Panc1 (cell line): ENCODE measurements around the gene SYNPR. TPM values are rescaled to one million over a fixed set of nuclear protein-coding genes. Genes with fewer than 3 reads are reported as not detected.

Experiments used
- ATAC-seq: fragments of 200-7000 bp; cut with Tn5 transposase; 2 replicates; pipeline ENCODE4 v1.9.1; 2020; ENCODE audit warnings: mild to moderate bottlenecking, moderate library complexity
- BruUV-seq: library from RNA; stranded (reverse); fragments of 400-500 nt; replicated peaks from 2 replicates; lab custom pipeline; 2021; lab: Mats Ljungman, UMichigan
- CTCF ChIA-PET: fragments of 300-600 bp; sonication (Branson Sonifier 250); formaldehyde crosslinking; loops from one replicate; lab custom pipeline; 2022; ENCODE audit warnings: antibody characterized with exemption; lab: Charles Lee
- POLR2A ChIA-PET: fragments of 300-600 bp; sonication (Branson Sonifier 250); formaldehyde crosslinking; loops from one replicate; lab custom pipeline; 2022; ENCODE audit warnings: antibody characterized with exemption; lab: Charles Lee
- DNase-seq: peaks from one replicate; pipeline ENCODE4 v3.0.0-alpha.2; 2010; ENCODE audit warnings: low read depth, low spot score
- H3K27ac ChIP-seq: 2 replicates; pipeline ENCODE4 v1.5.1; 2011; ENCODE audit warnings: mild to moderate bottlenecking, low read length, inconsistent platforms
- H3K27me3 ChIP-seq: fragments of 200-500 bp; sonication (Bioruptor generic); 2 replicates; pipeline ENCODE4 v1.6.0; 2014; ENCODE audit warnings: low read length, inconsistent platforms; ENCODE audit not compliant: control insufficient read depth, insufficient read depth
- H3K36me3 ChIP-seq: fragments of 200-500 bp; sonication (Bioruptor generic); 2 replicates; pipeline ENCODE4 v1.5.1; 2014; ENCODE audit warnings: inconsistent platforms, mild to moderate bottlenecking, low read length, moderate library complexity; ENCODE audit not compliant: control insufficient read depth, insufficient read depth
- H3K4me1 ChIP-seq: 2 replicates; pipeline ENCODE4 v1.5.1; 2011; ENCODE audit warnings: inconsistent platforms, mild to moderate bottlenecking, low read length, moderate library complexity; ENCODE audit not compliant: control insufficient read depth, insufficient read depth
- H3K4me3 ChIP-seq, 2 experiments: 2 replicates each; pipeline ENCODE4 v1.5.1; 2011 to 2012; ENCODE audit warnings: low read depth in 2 of 2, low read length in 2 of 2, mild to moderate bottlenecking in 2 of 2, inconsistent platforms in 1 of 2, moderate library complexity in 1 of 2
- H3K9me3 ChIP-seq: fragments of 200-500 bp; sonication (Bioruptor generic); 2 replicates; pipeline ENCODE4 v1.5.1; 2014; ENCODE audit warnings: low read depth, mild to moderate bottlenecking, inconsistent platforms, low read length, moderate library complexity; ENCODE audit not compliant: control insufficient read depth, insufficient read depth
- POLR2AphosphoS5 ChIP-seq: IDR thresholded peaks from 2 replicates; pipeline ENCODE4 v1.6.1; 2012; ENCODE audit warnings: mild to moderate bottlenecking, low read depth, low read length, moderate library complexity
- SIN3A ChIP-seq: IDR thresholded peaks from 2 replicates; pipeline ENCODE4 v1.6.1; 2012; ENCODE audit warnings: low read depth, mild to moderate bottlenecking, low read length, moderate library complexity, borderline replicate concordance; ENCODE audit not compliant: insufficient read depth
- TCF7L2 ChIP-seq: IDR thresholded peaks from 2 replicates; pipeline ENCODE4 v1.6.1; 2011; ENCODE audit warnings: mild to moderate bottlenecking, low read depth, low read length, inconsistent platforms
- in situ Hi-C: cut with HindIII; loops from 2 replicates; pipeline ENCODE4 v1.10.0; 2016; ENCODE audit warnings: low sequenced_read_pairs, low pct_unique_long_range_greater_than_20kb
- intact Hi-C: fragments of 100-400 bp; cut with micrococcal nuclease; formaldehyde crosslinking; loops from one replicate; pipeline ENCODE4 v1.10.0; 2022; ENCODE audit not compliant: unreplicated experiment
- total RNA-seq: library from RNA; stranded (reverse); gene quantifications from one replicate; pipeline ENCODE4 v1.2.1, GENCODE V29; 2021; ENCODE audit not compliant: unreplicated experiment
- TF ChIP-seq, protein P1 (sequence below), 2 experiments: IDR thresholded peaks; 2 replicates each; pipeline ENCODE4 v1.6.1; 2011 to 2012; ENCODE audit warnings: low read depth in 2 of 2, control low read depth in 1 of 2, low read length in 1 of 2, mild to moderate bottlenecking in 1 of 2, moderate library complexity in 1 of 2; ENCODE audit not compliant: insufficient read depth in 1 of 2
- TF ChIP-seq, protein P2 (sequence below): fragments of 450-650 bp; IDR thresholded peaks from 2 replicates; pipeline ENCODE4 v1.5.1; 2017; ENCODE audit warnings: mild to moderate bottlenecking

SYNPR gene
- total RNA-seq, 1 experiment from 2014 or later, result not detected

DNA sequence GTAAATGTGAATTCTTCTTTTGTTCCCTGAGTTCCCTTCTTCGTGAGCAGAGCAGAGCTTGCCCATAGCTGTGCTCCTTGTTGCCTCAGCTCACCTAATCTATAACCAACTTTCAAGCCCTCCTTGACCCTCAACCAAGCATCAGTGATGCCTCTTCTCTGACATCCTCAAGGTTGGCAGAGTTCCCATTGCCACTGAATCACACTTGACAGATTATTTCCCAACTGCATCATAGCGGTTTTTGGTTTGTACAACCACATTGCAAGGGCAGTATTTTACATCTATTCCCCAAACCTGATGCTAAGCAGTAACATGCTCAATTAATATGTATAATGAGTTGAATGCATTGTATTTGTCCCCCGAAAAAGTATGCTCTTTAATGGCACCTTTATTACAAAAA, 241.3 kb downstream of the SYNPR start:
- ChIA-PET POLR2A (no interaction called here), CTCF (no interaction called here)
- no peaks in the 10 kb centered on the region for H3K36me3 ChIP-seq
- ATAC-seq (no peak), DNase-seq (no peak)
- no TSS peak for BruUV-seq
- H3K4me1 ChIP-seq, result no peaks in the 10 kb centered on the region
- in situ Hi-C loops (no loop called here), intact Hi-C loops (no loop called here)
- H3K4me3 ChIP-seq, result no peak overlapping the region
- no peaks in the 10 kb centered on the region for H3K27me3 ChIP-seq
- no peak overlapping the region for H3K27ac ChIP-seq
- TF ChIP-seq, protein P1, sequence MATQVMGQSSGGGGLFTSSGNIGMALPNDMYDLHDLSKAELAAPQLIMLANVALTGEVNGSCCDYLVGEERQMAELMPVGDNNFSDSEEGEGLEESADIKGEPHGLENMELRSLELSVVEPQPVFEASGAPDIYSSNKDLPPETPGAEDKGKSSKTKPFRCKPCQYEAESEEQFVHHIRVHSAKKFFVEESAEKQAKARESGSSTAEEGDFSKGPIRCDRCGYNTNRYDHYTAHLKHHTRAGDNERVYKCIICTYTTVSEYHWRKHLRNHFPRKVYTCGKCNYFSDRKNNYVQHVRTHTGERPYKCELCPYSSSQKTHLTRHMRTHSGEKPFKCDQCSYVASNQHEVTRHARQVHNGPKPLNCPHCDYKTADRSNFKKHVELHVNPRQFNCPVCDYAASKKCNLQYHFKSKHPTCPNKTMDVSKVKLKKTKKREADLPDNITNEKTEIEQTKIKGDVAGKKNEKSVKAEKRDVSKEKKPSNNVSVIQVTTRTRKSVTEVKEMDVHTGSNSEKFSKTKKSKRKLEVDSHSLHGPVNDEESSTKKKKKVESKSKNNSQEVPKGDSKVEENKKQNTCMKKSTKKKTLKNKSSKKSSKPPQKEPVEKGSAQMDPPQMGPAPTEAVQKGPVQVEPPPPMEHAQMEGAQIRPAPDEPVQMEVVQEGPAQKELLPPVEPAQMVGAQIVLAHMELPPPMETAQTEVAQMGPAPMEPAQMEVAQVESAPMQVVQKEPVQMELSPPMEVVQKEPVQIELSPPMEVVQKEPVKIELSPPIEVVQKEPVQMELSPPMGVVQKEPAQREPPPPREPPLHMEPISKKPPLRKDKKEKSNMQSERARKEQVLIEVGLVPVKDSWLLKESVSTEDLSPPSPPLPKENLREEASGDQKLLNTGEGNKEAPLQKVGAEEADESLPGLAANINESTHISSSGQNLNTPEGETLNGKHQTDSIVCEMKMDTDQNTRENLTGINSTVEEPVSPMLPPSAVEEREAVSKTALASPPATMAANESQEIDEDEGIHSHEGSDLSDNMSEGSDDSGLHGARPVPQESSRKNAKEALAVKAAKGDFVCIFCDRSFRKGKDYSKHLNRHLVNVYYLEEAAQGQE (IDR thresholded peaks at IDR 0.05; ENCODE audit: insufficient read depth in 1 of 2, low read depth in 2 of 2, low read length in 1 of 2), result no peak
- TF ChIP-seq TCF7L2 (no peak), SIN3A (no peak), POLR2AphosphoS5 (no peak)
- TF ChIP-seq, protein P2, sequence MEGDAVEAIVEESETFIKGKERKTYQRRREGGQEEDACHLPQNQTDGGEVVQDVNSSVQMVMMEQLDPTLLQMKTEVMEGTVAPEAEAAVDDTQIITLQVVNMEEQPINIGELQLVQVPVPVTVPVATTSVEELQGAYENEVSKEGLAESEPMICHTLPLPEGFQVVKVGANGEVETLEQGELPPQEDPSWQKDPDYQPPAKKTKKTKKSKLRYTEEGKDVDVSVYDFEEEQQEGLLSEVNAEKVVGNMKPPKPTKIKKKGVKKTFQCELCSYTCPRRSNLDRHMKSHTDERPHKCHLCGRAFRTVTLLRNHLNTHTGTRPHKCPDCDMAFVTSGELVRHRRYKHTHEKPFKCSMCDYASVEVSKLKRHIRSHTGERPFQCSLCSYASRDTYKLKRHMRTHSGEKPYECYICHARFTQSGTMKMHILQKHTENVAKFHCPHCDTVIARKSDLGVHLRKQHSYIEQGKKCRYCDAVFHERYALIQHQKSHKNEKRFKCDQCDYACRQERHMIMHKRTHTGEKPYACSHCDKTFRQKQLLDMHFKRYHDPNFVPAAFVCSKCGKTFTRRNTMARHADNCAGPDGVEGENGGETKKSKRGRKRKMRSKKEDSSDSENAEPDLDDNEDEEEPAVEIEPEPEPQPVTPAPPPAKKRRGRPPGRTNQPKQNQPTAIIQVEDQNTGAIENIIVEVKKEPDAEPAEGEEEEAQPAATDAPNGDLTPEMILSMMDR, result no peak
- no peaks in the 10 kb centered on the region for H3K9me3 ChIP-seq

DNA sequence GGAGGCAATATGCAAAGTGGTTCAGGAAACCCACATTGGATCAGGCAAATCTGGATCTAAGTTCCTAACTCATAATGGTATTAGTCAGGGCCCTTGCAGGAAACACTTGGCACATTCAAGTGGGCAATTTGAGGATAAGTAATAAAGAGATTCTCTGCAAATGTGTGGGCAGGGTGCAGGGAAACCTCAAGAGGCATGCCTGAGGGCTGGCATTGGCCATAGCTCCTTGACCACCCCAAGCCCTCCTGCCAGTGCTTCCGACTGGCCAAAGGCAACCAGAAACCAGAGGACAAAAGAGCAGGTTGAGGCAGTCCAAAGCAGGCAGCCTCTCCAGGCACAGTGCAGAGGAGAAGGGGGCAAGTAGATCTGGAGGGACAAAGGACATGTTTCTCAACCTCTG, 243.5 kb downstream of the SYNPR start:
- intact Hi-C loops, result no loop called here
- CTCF ChIA-PET, result no interaction called here
- no TSS peak for BruUV-seq
- Histone ChIP-seq H3K27ac (no peak overlapping the region), H3K27me3 (no peaks in the 10 kb centered on the region), H3K36me3 (no peaks in the 10 kb centered on the region), H3K9me3 (no peaks in the 10 kb centered on the region), H3K4me1 (no peaks in the 10 kb centered on the region), H3K4me3 (no peak overlapping the region)
- TF ChIP-seq, protein P1 (IDR thresholded peaks at IDR 0.05; ENCODE audit: insufficient read depth in 1 of 2, low read depth in 2 of 2, low read length in 1 of 2), result no peak
- TF ChIP-seq, protein P2, result no peak
- TF ChIP-seq TCF7L2 (no peak), SIN3A (no peak), POLR2AphosphoS5 (no peak)
- DNase-seq (no peak), ATAC-seq (no peak)
- in situ Hi-C loops, result no loop called here
- POLR2A ChIA-PET, result no interaction called here
